Measurements from ENCODE around the gene STARD7. TPM values are rescaled to one million over a fixed set of nuclear protein-coding genes. Genes with fewer than 3 reads are reported as not detected.

STARD7 gene
- total RNA-seq, 4 donors from 2014 or later, result 78.4 to 120 (median 112) TPM

- peaks cover 0 to 45% (median 18%) of the 10 kb centered on the region in 4 donors for H3K4me1 ChIP-seq
- H3K27ac ChIP-seq, result peak overlapping the region in 1 of 4 donors; percentile 77
- H3K36me3 ChIP-seq, result no peaks in the 10 kb centered on the region
- no peaks in the 10 kb centered on the region for H3K27me3 ChIP-seq
- TF ChIP-seq, protein P1, sequence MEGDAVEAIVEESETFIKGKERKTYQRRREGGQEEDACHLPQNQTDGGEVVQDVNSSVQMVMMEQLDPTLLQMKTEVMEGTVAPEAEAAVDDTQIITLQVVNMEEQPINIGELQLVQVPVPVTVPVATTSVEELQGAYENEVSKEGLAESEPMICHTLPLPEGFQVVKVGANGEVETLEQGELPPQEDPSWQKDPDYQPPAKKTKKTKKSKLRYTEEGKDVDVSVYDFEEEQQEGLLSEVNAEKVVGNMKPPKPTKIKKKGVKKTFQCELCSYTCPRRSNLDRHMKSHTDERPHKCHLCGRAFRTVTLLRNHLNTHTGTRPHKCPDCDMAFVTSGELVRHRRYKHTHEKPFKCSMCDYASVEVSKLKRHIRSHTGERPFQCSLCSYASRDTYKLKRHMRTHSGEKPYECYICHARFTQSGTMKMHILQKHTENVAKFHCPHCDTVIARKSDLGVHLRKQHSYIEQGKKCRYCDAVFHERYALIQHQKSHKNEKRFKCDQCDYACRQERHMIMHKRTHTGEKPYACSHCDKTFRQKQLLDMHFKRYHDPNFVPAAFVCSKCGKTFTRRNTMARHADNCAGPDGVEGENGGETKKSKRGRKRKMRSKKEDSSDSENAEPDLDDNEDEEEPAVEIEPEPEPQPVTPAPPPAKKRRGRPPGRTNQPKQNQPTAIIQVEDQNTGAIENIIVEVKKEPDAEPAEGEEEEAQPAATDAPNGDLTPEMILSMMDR (IDR thresholded peaks at IDR 0.05), result no peak
- no peak for TF ChIP-seq POLR2A (IDR thresholded peaks at IDR 0.05)
- DNase-seq, result peak in 2 of 3 donors; percentile 66 to 68
- H3K9me3 ChIP-seq, result no peaks in the 10 kb centered on the region
- H3K4me3 ChIP-seq, result no peak overlapping the region
Measured at GRCh38 chr2:96159084-96159830, 49.4 kb downstream of the STARD7 start.

GRCh38 chr2:96158554-96158940 is 50.1 kb downstream of the STARD7 start:
- H3K36me3 ChIP-seq, result no peaks in the 10 kb centered on the region
- H3K4me3 ChIP-seq, result no peak overlapping the region
- no peaks in the 10 kb centered on the region for H3K27me3 ChIP-seq
- no peak for DNase-seq
- H3K9me3 ChIP-seq, result no peaks in the 10 kb centered on the region
- H3K27ac ChIP-seq, result peak overlapping the region in 1 of 4 donors; percentile 77
- H3K4me1 ChIP-seq, result peaks cover 0 to 38% (median 15%) of the 10 kb centered on the region in 4 donors
- TF ChIP-seq, protein P1 (IDR thresholded peaks at IDR 0.05), result no peak
- no peak for TF ChIP-seq POLR2A (IDR thresholded peaks at IDR 0.05)

GRCh38 chr2:96157649-96158553 is 50.7 kb downstream of the STARD7 start:
- Histone ChIP-seq H3K27me3 (no peaks in the 10 kb centered on the region), H3K27ac (peak overlapping the region in 2 of 4 donors; percentile 44 to 77), H3K9me3 (no peaks in the 10 kb centered on the region), H3K4me3 (peak overlapping the region in 1 of 4 donors; percentile 15), H3K36me3 (no peaks in the 10 kb centered on the region), H3K4me1 (peaks cover 0 to 32% (median 9%) of the 10 kb centered on the region in 4 donors)
- peak; percentile 45 to 79 (median 74) for DNase-seq
- TF ChIP-seq, protein P1 (IDR thresholded peaks at IDR 0.05), result no peak
- no peak for TF ChIP-seq POLR2A (IDR thresholded peaks at IDR 0.05)

DNA sequence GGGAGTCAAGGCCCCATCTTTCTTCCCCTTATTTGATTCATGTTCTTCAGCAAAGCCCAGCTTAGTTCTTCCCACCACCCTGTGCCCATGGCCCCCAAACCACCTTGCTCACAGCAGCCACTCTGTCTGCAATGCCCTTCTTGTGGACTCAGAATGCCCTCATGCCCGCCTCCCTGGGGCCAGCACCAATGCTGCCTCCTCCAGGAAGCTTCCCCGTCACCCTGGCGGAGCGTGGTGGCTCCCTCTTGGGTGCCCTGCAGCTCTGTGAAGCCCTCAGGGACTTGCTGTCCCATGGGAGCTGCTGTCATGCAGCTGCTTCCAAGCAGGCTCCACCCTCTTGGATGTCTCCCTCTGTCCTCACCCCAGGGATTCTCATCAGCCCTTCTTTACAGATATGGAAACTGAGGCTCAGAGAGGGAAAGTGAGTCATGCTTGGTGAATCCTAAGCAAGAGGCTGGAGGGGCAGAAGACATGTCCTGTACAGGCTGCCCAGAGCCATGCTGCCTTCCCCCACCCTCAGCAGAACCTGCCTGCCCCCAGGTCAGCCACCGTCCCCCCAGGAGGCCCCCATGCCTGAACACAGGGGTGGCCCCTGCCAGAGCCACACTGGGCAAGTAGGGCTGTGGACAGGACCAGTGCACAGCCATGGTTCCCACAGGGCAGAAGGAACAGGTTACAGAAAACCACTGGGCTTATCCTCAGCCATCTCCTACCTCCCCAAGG is 51.5 kb downstream of the STARD7 start:
- H3K27ac ChIP-seq, result peak overlapping the region in 2 of 4 donors; percentile 44 to 77
- TF ChIP-seq, protein P1 (IDR thresholded peaks at IDR 0.05), result no peak
- TF ChIP-seq POLR2A (IDR thresholded peaks at IDR 0.05), result no peak
- DNase-seq, result peak; percentile 36 to 67 (median 66)

More for the DNA sequence above, 51.5 kb downstream of the STARD7 start:
- Histone ChIP-seq H3K4me3 (no peak overlapping the region), H3K27me3 (no peaks in the 10 kb centered on the region), H3K4me1 (peaks cover 0 to 28% (median 4%) of the 10 kb centered on the region in 4 donors), H3K36me3 (no peaks in the 10 kb centered on the region), H3K9me3 (no peaks in the 10 kb centered on the region)

Data from Peyer's patch (tissue), 4 donors.